Subcutaneous adipose tissue (tissue), 4 donors: Measurements from ENCODE around the gene ZBTB45. TPM values are rescaled to one million over a fixed set of nuclear protein-coding genes. Genes with fewer than 3 reads are reported as not detected.

Source experiments
- CTCF ChIP-seq: fragments of 450-650 bp; IDR thresholded peaks from one replicate; pipeline ENCODE4 v1.5.1; 2016; ENCODE audit warnings: low read depth, mild to moderate bottlenecking, control low read depth, antibody characterized with exemption, moderate library complexity
- total RNA-seq, 4 donors: library from RNA; depleted of rRNA; stranded (reverse); fragments of >200 nt; gene quantifications; one replicate each; pipeline ENCODE4 v1.1.0, GENCODE V29; 2016

The ZBTB45 gene
- total RNA-seq, 4 donors from 2014 or later = 5.5 to 10.2 (median 6.2) TPM

DNA sequence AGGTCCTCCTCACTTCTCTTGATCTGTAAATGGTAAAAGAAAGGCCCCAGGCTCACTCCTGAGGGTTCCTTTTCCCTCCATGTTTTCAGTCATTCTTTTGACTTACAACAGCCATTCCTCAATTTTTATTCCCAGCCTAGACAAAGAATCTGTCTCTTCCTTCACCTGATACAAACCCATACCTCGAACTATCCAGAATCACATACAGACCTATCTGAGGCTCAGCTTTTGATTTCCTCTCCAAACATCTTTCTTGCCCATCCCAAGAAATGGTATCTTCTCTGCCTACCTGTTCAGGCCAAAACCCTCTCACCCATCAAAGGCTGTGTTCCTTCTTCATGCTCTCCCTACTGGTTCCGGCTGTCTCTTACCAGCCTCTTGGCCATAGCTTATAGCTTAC lies 33.0 kb upstream of the ZBTB45 start:
- TF ChIP-seq CTCF = no peak

GRCh38 chr19:58551577-58552471 lies 32.2 kb upstream of the ZBTB45 start:
- TF ChIP-seq CTCF = no peak

- TF ChIP-seq CTCF = no peak
Observed at GRCh38 chr19:58551123-58551497, 31.5 kb upstream of the ZBTB45 start.

DNA sequence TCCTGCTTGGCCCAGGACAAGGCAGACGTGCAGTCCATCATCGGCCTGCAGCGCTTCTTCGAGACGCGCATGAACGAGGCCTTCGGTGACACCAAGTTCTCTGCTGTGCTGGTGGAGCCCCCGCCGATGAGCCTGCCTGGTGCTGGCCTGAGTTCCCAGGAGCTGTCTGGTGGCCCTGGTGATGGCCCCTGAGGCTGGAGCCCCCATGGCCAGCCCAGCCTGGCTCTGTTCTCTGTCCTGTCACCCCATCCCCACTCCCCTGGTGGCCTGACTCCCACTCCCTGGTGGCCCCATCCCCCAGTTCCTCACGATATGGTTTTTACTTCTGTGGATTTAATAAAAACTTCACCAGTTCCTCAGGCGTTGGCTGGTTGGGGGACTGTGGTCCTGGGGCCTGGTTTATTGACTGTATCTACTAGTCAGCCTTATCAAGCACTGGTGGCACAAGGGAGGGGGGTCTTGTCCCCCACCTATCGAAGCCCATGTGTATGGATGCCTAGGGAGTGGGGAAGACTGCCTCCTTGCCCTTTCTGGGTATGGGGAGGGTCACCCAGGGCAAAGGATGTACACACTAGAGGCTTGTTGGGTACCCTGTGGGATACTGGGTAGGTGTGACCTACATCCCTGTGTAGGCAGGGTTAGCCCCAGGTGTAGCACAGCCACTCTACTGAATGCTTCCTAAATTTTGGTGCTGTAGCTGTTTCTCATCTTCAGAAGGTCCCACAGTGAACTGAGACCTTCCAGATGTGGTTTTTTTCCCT lies 30.9 kb upstream of the ZBTB45 start:
- TF ChIP-seq CTCF = no peak

GRCh38 chr19:58549664-58550361 lies 30.2 kb upstream of the ZBTB45 start:
- no peak for TF ChIP-seq CTCF

DNA sequence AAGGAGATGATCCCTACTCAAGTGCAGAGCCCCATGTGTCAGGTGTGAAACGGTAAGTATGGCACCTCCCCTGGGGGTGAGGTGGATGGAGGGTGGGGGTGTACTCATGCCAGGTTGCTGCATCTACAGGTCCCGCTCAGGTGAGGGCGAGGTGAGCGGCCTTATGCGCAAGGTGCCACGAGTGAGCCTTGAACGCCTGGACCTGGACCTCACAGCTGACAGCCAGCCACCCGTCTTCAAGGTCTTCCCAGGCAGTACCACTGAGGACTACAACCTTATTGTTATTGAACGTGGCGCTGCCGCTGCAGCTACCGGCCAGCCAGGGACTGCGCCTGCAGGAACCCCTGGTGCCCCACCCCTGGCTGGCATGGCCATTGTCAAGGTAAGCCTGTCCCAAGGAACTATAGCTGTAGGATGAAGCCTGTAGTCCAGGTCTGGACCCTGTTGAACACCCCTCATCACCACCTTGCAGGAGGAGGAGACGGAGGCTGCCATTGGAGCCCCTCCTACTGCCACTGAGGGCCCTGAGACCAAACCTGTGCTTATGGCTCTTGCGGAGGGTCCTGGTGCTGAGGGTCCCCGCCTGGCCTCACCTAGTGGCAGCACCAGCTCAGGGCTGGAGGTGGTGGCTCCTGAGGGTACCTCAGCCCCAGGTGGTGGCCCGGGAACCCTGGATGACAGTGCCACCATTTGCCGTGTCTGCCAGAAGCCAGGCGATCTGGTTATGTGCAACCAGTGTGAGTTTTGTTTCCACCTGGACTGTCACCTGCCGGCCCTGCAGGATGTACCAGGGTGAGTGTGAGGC lies 29.5 kb upstream of the ZBTB45 start:
- TF ChIP-seq CTCF = no peak
